ENCODE data around the gene ZNF750. TPM values are rescaled to one million over a fixed set of nuclear protein-coding genes. Genes with fewer than 3 reads are reported as not detected.

The ZNF750 gene
- total RNA-seq, 2 experiments from 2014 or later, result not detected

DNA sequence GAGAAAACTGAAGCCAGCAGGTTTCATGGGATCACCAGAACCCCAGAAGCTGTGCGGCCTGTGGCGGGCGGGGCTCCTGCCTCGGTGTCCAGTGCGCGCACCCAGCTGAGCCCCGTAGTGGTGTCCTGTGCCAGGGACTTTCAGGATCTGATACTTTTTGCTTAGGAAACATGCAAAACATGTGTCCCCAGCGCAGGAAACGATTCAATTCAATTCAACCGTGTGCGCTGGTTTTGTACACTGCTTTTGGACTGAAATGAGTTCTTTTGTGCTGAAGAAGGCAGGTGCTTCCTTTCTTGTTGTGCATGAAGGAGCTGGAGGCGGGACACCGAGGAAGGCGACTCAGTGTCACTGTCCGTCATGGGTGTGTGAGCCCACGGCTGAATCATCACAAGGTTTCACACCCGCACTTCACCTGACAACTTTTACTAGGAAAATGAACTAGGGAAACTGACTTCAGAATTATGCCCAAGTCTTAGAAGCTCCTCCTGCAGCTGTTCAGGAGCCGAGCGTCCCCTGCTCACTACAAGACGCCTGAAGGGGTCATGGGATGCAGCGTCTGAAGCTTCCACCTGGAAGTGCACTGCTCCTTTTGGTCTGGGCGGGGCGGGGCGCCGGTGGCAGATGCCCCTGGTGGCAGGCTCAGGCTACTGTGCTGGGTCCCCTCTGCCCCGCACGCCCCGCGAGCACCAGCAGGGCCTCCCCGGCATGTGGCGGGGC is 31.4 kb upstream of the ZNF750 start:
- intact Hi-C loops (cut with micrococcal nuclease), result no loop called here
- no peak overlapping the region for H3K4me3 Mint-ChIP-seq
- peaks cover 17% of the 10 kb centered on the region for H3K36me3 Mint-ChIP-seq
- peak overlapping the region; percentile 54 for H3K27ac Mint-ChIP-seq
- H3K4me1 Mint-ChIP-seq (ENCODE audit: low read depth), result peaks cover 41% of the 10 kb centered on the region
- ChIA-PET POLR2A (no interaction called here), CTCF (interaction anchor here (0.8 kb wide), 1 partner anchor 22 kb away, joined by 4 read pairs; no protein-coding TSS in a partner anchor)
- DNase-seq, result peak; percentile 77
- no peaks in the 10 kb centered on the region for H3K9me3 Mint-ChIP-seq
- no peaks in the 10 kb centered on the region for H3K27me3 Mint-ChIP-seq

DNA sequence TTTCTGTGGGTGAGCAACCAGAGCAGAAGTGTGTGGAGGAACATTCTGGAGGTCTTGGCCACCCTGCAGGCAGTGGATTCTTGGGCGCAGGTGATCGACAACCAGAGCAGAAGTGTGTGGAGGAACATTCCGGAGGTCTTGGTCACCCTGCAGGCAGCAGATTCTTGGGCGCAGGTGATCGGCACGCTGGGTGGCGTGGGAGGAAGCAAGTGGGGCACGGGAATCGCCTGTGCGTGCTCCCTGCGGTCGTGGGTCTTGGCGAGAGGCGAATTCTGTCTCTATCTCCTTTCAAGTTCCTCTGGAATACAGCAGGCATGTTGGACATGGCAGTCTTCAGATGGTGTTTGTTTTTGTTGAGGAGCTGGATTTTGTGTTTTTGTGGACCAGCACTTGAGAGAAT is 30.7 kb upstream of the ZNF750 start:
- peaks cover 42% of the 10 kb centered on the region for H3K4me1 Mint-ChIP-seq (ENCODE audit: low read depth)
- intact Hi-C loops (cut with micrococcal nuclease), result no loop called here
- no peak overlapping the region for H3K4me3 Mint-ChIP-seq
- POLR2A ChIA-PET, result no interaction called here
- H3K27me3 Mint-ChIP-seq, result no peaks in the 10 kb centered on the region
- H3K9me3 Mint-ChIP-seq, result no peaks in the 10 kb centered on the region
- H3K27ac Mint-ChIP-seq, result peak overlapping the region; percentile 60
- CTCF ChIA-PET, result no interaction called here
- no peak for DNase-seq
- H3K36me3 Mint-ChIP-seq, result peaks cover 17% of the 10 kb centered on the region

DNA sequence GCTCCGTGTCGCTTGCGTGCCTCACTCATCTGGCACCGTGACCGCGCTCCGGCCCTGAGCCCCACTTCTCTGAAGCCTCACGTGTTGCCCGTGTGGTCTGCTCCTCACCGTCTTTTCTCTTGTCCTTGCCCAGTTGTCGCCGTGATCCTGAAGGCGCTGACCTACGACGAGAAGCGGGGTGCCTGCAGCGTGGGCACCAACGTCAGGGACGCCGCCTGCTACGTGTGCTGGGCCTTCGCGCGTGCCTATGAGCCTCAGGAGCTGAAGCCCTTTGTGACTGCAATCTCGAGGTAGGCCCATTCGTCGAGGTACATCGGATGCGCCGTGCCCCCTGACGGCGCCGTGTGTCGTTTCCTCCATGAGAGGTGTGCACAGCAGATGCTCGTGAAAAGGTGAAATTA is 30.3 kb upstream of the ZNF750 start:
- Mint-ChIP-seq H3K4me1 (ENCODE audit: low read depth) (peaks cover 43% of the 10 kb centered on the region), H3K27ac (peak overlapping the region; percentile 60), H3K36me3 (peaks cover 17% of the 10 kb centered on the region), H3K4me3 (no peak overlapping the region), H3K27me3 (no peaks in the 10 kb centered on the region), H3K9me3 (no peaks in the 10 kb centered on the region)
- DNase-seq, result no peak
- intact Hi-C loops (cut with micrococcal nuclease), result no loop called here
- POLR2A ChIA-PET, result no interaction called here
- CTCF ChIA-PET, result no interaction called here

DNA sequence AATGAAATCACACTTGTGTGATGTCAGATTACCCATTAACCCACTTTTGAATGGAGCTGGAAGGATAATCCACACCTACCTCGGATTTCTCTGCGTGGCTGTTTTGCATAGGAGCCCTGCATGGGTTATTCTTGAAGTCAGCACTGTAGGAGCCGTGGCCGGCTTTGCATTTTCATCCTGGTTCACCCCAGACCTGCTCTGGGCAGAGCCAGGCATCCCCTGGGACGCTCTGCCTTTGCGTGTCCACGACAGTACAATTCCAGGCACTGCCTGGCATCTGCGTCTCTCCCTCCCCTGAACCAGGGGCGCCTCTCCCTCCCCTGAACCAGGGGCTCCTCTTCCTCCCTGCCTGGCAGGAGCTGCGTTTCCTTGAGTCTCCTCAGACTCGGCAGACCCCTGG is 29.7 kb upstream of the ZNF750 start:
- Mint-ChIP-seq H3K9me3 (no peaks in the 10 kb centered on the region), H3K27me3 (no peaks in the 10 kb centered on the region), H3K4me1 (ENCODE audit: low read depth) (peaks cover 46% of the 10 kb centered on the region), H3K27ac (no peak overlapping the region), H3K36me3 (peaks cover 15% of the 10 kb centered on the region), H3K4me3 (no peak overlapping the region)
- POLR2A ChIA-PET, result no interaction called here
- CTCF ChIA-PET, result interaction anchor here (0.6 to 0.9 kb wide), 2 partner anchors 8 to 87 kb away, joined by 3 to 4 read pairs; no protein-coding TSS in a partner anchor
- intact Hi-C loops (cut with micrococcal nuclease), result no loop called here
- no peak for DNase-seq

DNA sequence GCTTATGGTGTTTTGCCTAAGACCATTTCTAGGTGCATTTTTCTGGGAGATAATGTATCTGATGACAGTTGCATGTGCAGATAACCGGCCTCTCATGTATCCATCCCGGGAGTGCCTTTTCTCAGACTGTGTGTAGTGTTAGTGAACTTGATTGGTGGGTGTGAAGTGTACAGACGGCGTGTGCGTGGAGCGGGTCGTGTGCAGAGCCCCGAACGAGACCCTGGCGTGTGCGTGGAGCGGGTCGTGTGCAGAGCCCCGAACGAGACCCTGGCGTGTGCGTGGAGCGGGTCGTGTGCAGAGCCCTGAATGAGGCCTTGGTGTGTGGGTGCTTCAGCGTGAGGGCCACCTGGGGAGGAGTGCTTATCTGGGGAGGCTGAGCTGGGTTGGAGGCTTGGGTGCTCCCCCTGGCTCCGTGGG is 28.9 kb upstream of the ZNF750 start:
- DNase-seq, result no peak
- CTCF ChIA-PET, result interaction anchor here (0.9 kb wide), 1 partner anchor 87 kb away, joined by 4 read pairs; no protein-coding TSS in a partner anchor
- Mint-ChIP-seq H3K4me1 (ENCODE audit: low read depth) (peaks cover 54% of the 10 kb centered on the region), H3K27ac (no peak overlapping the region), H3K9me3 (no peaks in the 10 kb centered on the region), H3K4me3 (no peak overlapping the region), H3K27me3 (no peaks in the 10 kb centered on the region), H3K36me3 (peaks cover 16% of the 10 kb centered on the region)
- POLR2A ChIA-PET, result no interaction called here
- intact Hi-C loops (cut with micrococcal nuclease), result no loop called here

DNA sequence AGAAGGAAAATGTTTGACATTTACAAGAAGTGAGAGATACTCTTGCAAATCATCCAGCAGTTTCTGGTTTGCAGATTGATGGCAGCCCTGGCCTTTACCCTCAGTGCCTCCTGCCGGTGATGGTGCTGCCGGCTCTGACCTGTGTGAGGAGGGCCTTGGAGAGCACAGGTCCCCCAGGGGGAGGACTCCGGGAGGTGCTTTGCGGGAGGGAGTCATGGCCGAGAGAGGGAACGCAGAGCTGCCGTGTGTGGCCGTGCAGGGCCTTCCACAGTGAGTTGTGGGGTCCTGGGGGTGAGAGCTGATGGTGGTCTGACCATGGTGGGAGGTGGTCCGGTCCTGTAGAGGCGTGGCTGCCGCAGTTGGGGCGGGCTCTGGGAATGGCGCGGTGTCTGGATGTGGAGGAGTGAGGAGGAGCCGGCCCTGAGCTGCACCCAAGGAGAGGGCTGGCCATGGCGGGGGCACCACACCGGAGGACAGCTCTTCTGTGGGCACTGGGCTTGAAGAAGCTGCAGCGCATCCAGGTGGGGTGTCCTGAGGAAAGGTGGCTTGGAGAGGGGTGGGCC is 28.0 kb upstream of the ZNF750 start:
- Mint-ChIP-seq H3K36me3 (peaks cover 16% of the 10 kb centered on the region), H3K4me1 (ENCODE audit: low read depth) (peaks cover 63% of the 10 kb centered on the region), H3K9me3 (no peaks in the 10 kb centered on the region), H3K27ac (no peak overlapping the region), H3K27me3 (no peaks in the 10 kb centered on the region), H3K4me3 (no peak overlapping the region)
- DNase-seq, result no peak
- ChIA-PET POLR2A (no interaction called here), CTCF (no interaction called here)
- intact Hi-C loops (cut with micrococcal nuclease), result no loop called here

DNA sequence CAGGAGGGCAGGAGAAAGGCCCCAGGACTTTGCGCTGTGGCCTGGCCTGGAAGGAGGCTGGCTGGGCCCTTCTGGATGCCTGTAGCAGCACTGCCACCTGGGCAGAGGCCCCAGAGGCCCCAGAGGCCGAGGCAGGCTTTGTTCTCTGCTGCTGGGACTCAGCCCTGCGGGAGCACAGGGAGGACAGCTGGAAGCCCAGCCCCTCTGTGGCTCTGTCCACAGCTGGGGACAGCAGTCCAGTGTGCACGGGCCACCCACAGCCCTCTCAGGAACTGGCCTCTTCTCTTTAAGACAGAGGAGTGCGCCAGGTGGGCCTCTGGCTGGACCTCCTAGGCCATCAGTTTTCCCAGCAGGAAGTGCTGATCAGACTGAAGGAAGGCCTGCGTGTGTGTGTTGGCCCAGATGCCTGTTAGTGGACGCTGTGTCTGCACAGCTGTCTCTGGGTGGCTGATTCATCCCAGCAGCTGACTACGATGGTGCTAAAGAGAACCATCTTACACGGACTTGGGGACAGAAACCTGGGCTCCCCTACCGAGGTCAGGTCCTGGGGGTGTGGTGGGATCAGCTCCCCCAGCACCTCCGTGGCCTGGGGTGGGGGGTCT is 26.9 kb upstream of the ZNF750 start:
- H3K27ac Mint-ChIP-seq, result peak overlapping the region; percentile 67
- H3K27me3 Mint-ChIP-seq, result no peaks in the 10 kb centered on the region
- no peak for DNase-seq
- no peak overlapping the region for H3K4me3 Mint-ChIP-seq
- intact Hi-C loops (cut with micrococcal nuclease), result no loop called here
- POLR2A ChIA-PET, result no interaction called here
- peaks cover 14% of the 10 kb centered on the region for H3K36me3 Mint-ChIP-seq
- CTCF ChIA-PET, result no interaction called here
- H3K4me1 Mint-ChIP-seq (ENCODE audit: low read depth), result peaks cover 71% of the 10 kb centered on the region
- no peaks in the 10 kb centered on the region for H3K9me3 Mint-ChIP-seq

DNA sequence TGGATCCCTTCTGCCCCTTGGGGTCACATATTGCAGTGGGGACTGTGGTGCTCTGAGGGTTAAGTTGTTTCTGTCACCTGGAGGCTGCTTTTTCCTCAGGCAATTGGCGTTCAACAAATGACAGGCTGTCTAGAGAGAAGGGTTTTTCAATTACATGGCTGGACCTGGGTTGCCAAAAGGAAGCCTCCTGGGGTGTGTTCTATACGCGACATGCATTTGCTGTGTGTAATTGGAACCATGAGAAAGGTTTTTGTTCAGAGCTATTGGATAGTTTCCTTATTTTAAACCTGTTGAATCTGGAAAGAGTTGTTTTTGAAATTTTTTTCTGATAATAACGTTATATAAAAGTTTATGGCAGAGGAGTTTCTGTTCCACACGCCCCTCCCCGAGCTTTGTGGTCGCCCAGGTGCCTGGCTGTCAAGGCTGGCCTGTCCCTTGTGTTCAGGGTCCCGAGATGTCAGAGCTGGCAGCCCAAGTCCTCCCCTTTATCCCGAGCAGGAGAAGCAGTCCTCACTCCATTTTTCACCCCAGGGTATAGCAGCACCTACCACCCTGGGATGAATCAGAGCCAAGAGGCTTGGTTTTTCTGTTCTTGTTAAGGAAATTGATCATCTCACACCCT is 26.1 kb upstream of the ZNF750 start:
- no peaks in the 10 kb centered on the region for H3K27me3 Mint-ChIP-seq
- intact Hi-C loops (cut with micrococcal nuclease), result no loop called here
- CTCF ChIA-PET, result no interaction called here
- H3K9me3 Mint-ChIP-seq, result no peaks in the 10 kb centered on the region
- DNase-seq, result no peak
- POLR2A ChIA-PET, result no interaction called here
- H3K4me1 Mint-ChIP-seq (ENCODE audit: low read depth), result peaks cover 74% of the 10 kb centered on the region
- H3K36me3 Mint-ChIP-seq, result peaks cover 10% of the 10 kb centered on the region
- no peak overlapping the region for H3K4me3 Mint-ChIP-seq
- H3K27ac Mint-ChIP-seq, result peak overlapping the region; percentile 28

DNA sequence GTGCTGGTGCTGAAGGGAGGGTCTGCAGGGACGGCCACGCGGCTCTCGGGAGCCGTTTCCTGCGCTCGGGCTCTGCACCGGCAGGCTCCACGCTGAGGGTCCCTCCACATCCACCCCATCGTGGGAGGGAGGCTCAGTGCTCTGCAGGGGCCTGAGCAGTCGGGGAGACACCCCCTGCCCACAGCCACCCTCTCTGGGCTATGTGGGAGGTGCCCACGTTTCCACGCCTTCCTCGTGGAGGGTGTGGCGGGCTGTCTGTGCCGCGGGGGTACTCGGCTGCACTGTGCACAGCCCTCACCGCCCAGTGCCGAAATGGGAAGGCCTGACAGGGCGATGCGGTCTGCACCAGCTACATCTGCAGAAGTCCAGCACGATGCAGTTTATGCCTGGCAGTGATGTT is 25.5 kb upstream of the ZNF750 start:
- no peaks in the 10 kb centered on the region for H3K27me3 Mint-ChIP-seq
- intact Hi-C loops (cut with micrococcal nuclease), result no loop called here
- no peak overlapping the region for H3K4me3 Mint-ChIP-seq
- POLR2A ChIA-PET, result no interaction called here
- H3K4me1 Mint-ChIP-seq (ENCODE audit: low read depth), result peaks cover 74% of the 10 kb centered on the region
- H3K9me3 Mint-ChIP-seq, result no peaks in the 10 kb centered on the region
- no peak for DNase-seq
- H3K36me3 Mint-ChIP-seq, result peaks cover 4% of the 10 kb centered on the region
- CTCF ChIA-PET, result interaction anchor here (1.2 kb wide), 1 partner anchor 12 kb away, joined by 3 read pairs; no protein-coding TSS in a partner anchor
- no peak overlapping the region for H3K27ac Mint-ChIP-seq

DNA sequence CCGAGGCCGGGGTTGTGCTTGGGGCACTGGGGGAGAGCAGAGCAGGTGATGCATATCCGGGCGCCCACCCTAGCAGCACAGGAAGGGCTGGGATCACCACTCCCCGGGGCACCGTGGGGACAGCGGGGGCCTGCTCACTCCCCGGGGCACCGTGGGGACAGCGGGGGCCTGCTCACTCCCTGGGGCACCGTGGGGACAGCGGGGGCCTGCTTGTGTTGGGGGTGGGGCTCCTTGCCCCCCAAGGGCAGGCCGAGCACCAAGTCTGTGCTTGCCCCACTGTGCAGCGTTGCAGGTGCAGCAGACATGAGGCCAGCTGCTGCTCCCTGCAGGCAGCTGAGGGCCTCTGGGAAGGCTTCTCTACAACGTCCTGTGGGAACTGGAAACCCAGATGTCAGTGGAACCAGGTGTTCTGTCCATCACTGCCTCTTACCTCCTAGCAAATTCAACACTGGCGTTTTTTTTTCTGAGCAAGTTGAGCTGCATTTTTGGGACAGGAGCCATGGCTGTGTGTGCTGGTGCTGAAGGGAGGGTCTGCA is 25.0 kb upstream of the ZNF750 start:
- no peaks in the 10 kb centered on the region for H3K9me3 Mint-ChIP-seq
- intact Hi-C loops (cut with micrococcal nuclease), result loop anchor here (1.0 kb wide), 3 partner anchors 13 to 29 kb away; no protein-coding TSS in a partner anchor
- H3K27ac Mint-ChIP-seq, result peak overlapping the region; percentile 85
- peaks cover 77% of the 10 kb centered on the region for H3K4me1 Mint-ChIP-seq (ENCODE audit: low read depth)
- H3K36me3 Mint-ChIP-seq, result peaks cover 2% of the 10 kb centered on the region
- ChIA-PET CTCF (interaction anchor here (1.0 to 1.2 kb wide), 5 partner anchors 10 to 83 kb away, joined by 3 to 6 read pairs (median 3); no protein-coding TSS in a partner anchor), POLR2A (interaction anchor here (1.1 to 1.5 kb wide), 6 partner anchors 11 to 149 kb away, joined by 3 to 8 read pairs (median 5); partner anchors contain the start of gene FN3KRP)
- H3K4me3 Mint-ChIP-seq, result peak overlapping the region; percentile 69
- no peak for DNase-seq
- no peaks in the 10 kb centered on the region for H3K27me3 Mint-ChIP-seq

DNA sequence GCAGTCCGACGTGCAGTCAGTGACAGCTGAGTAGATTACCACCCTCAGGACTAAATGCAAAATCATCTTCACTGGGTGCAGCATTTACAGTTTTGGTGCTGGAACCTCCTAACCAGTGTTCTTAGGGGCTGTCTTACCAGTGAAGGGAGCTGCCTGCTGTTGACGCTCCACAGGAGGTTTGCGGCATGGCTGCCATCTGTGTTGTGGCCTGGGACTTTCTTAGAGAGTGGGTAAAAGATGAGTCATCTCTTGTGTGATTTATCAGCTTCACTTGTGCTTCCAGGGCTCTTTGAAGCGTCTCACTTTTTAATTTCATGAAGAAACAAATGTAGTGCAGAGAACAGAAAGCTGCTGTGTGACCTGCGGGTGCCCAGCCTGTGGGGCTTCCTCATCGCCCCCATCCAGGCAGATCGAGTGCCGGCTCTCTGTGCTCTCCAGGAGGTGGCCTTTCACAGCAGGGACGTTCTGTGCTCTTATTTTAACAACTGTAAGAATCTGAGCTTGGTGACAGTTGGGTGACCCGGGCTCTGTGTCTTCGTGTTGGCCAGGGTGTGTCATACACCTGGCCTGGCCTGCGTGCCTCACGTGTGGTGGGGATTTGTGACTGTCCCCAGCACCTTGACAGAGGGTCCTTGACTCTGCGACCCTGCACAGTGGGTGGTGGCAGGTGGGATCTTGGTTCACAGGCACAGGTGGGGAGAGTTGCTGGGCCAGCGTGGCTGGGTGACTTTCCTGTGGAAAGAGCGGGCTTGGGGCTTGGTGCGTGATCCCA is 24.3 kb upstream of the ZNF750 start:
- peak; percentile 95 for DNase-seq
- Mint-ChIP-seq H3K27me3 (no peaks in the 10 kb centered on the region), H3K27ac (peak overlapping the region; percentile 85), H3K9me3 (no peaks in the 10 kb centered on the region), H3K4me3 (peak overlapping the region; percentile 69), H3K36me3 (peaks cover 2% of the 10 kb centered on the region), H3K4me1 (ENCODE audit: low read depth) (peaks cover 83% of the 10 kb centered on the region)
- CTCF ChIA-PET, result interaction anchor here (0.8 to 1.5 kb wide), 9 partner anchors 11 to 337 kb away, joined by 3 to 6 read pairs (median 3); no protein-coding TSS in a partner anchor
- intact Hi-C loops (cut with micrococcal nuclease), result loop anchor here (1.0 kb wide), 3 partner anchors 13 to 29 kb away; no protein-coding TSS in a partner anchor
- POLR2A ChIA-PET, result interaction anchor here (1.1 to 1.5 kb wide), 7 partner anchors 12 to 220 kb away, joined by 3 to 8 read pairs (median 4); partner anchors contain the start of gene FN3KRP

Data from activated CD4-positive, alpha-beta memory T cell treated with anti-CD3 and anti-CD28 coated beads for 36 hours (primary cell).